GM19397 (cell line): ENCODE results near the gene JDP2.

Source experiments
- ATAC-seq: cut with Tn5 transposase; IDR thresholded peaks from one replicate; pipeline ENCODE4 v1.9.1; 2021; ENCODE audit warnings: mild to moderate bottlenecking, moderate library complexity; ENCODE audit not compliant: unreplicated experiment

JDP2 gene

GRCh38 chr14:75510547-75510946 is 82.7 kb downstream of the JDP2 start:
- no peak for ATAC-seq

GRCh38 chr14:75511201-75511600 is 83.4 kb downstream of the JDP2 start:
- ATAC-seq: no peak

- ATAC-seq: peak; percentile 37
Measured at GRCh38 chr14:75513911-75514672, 86.3 kb downstream of the JDP2 start.

- ATAC-seq: peak; percentile 41
Measured at GRCh38 chr14:75514673-75515628, 87.1 kb downstream of the JDP2 start.

GRCh38 chr14:75515629-75515996 is 87.8 kb downstream of the JDP2 start:
- peak; percentile 48 for ATAC-seq

- ATAC-seq: no peak
Measured at GRCh38 chr14:75518625-75519024, 90.8 kb downstream of the JDP2 start.

- no peak for ATAC-seq
Measured at GRCh38 chr14:75519394-75519793, 91.6 kb downstream of the JDP2 start.

GRCh38 chr14:75519826-75520728 is 92.3 kb downstream of the JDP2 start:
- ATAC-seq: no peak

GRCh38 chr14:75520852-75521251 is 93.0 kb downstream of the JDP2 start:
- ATAC-seq: no peak

- ATAC-seq: peak; percentile 17
Measured at GRCh38 chr14:75521415-75522199, 93.8 kb downstream of the JDP2 start.

GRCh38 chr14:75522224-75522982 is 94.6 kb downstream of the JDP2 start, which contains the start of gene BATF:
BATF (plus strand) TSS chr14:75522469; CDS start chr14:75522683, 214 bp downstream.
- ATAC-seq: peak; percentile 69

GRCh38 chr14:75522983-75523318 is 95.1 kb downstream of the JDP2 start:
- no peak for ATAC-seq
